IPS-20b (cell line): Measurements from ENCODE around the gene TDRD9.
A peak's percentile ranks its signal among the peaks of the same experiment; 100 is the strongest.

Experiments used
- H3K27ac ChIP-seq: one replicate; pipeline ENCODE4 v1.5.1; 2013; ENCODE audit warnings: low read length
- H3K27me3 ChIP-seq: 2 replicates; pipeline ENCODE4 v1.6.1; 2013; ENCODE audit warnings: mild to moderate bottlenecking, low read length, inconsistent platforms; ENCODE audit not compliant: insufficient read depth
- H3K36me3 ChIP-seq: 2 replicates; pipeline ENCODE4 v1.6.1; 2013; ENCODE audit warnings: low read depth, mild to moderate bottlenecking, inconsistent platforms, low read length, moderate library complexity; ENCODE audit not compliant: insufficient read depth
- H3K4me1 ChIP-seq: 2 replicates; pipeline ENCODE4 v1.6.1; 2013; ENCODE audit warnings: mild to moderate bottlenecking, control low read depth, inconsistent platforms, low read length, moderate library complexity; ENCODE audit not compliant: insufficient read depth
- H3K4me3 ChIP-seq: 2 replicates; pipeline ENCODE4 v1.5.1; 2013; ENCODE audit warnings: mild to moderate bottlenecking, low read length, inconsistent platforms
- H3K9ac ChIP-seq: 2 replicates; pipeline ENCODE4 v1.6.1; 2013; ENCODE audit warnings: low read depth, mild to moderate bottlenecking, inconsistent platforms, low read length, moderate library complexity
- H3K9me3 ChIP-seq: 2 replicates; pipeline ENCODE4 v1.6.1; 2013; ENCODE audit warnings: mild to moderate bottlenecking, low read depth, low read length, inconsistent platforms; ENCODE audit not compliant: insufficient read depth

TDRD9 gene

GRCh38 chr14:104073764-104074163 lies 145.5 kb downstream of the TDRD9 start:
- no peaks in the 10 kb centered on the region for H3K36me3 ChIP-seq

DNA sequence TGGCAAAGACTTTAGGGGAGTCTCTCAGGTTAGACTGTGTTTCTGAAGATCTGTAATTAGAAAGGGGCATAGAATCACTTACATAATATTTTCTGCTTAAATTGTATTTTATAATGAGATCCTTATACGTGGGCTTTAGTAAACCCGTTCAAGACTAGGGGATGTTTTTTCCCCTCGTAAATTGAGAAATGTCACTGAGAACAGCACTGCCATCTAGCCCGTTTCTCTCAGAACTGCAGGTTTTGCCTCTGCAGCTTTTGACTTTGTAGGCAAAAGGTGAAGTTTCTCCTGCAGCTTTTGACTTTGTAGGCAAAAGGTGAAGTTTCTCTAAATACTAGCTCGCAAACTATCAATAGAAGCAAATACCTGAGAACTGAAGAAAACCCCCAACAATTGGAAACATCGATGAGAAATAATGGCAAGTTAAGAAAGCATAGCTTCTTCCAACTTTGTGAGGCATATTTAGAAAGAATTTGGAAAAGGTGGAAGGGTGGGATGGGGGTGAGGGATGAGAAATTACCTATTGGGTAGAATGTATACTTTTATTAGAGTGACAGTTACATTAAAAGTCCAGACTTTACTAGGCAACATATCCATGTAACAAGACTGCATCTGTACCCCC lies 147.4 kb downstream of the TDRD9 start:
- Histone ChIP-seq H3K27me3 (no peaks in the 10 kb centered on the region), H3K9ac (no peak overlapping the region), H3K4me1 (no peaks in the 10 kb centered on the region), H3K9me3 (peaks cover 17% of the 10 kb centered on the region; the same call in 1 of the 2 replicates), H3K36me3 (no peaks in the 10 kb centered on the region), H3K4me3 (no peak overlapping the region), H3K27ac (no peak overlapping the region)

More at GRCh38 chr14:104073764-104074163, 145.5 kb downstream of the TDRD9 start:
- Histone ChIP-seq H3K4me1 (no peaks in the 10 kb centered on the region), H3K4me3 (no peak overlapping the region), H3K27me3 (no peaks in the 10 kb centered on the region), H3K27ac (no peak overlapping the region), H3K9me3 (peaks cover 17% of the 10 kb centered on the region; the same call in 1 of the 2 replicates), H3K9ac (no peak overlapping the region)

DNA sequence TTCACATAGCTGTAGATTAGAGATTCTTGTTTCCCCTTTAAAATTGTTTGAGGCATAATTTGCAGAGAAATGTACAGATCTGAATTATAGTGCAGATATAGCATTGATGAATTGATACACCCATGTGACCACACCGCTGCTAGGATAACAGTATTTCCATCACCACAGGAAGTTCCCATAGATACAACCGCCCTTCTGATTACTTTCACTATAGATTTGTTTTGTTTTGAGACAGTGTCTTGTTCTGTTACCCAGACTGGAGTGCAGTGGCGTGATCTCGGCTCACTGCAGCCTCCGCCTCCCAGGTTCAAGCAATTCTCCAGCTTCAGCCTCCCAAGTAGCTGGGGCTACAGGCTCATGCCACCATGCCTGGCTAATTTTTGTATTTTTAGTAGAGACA lies 148.5 kb downstream of the TDRD9 start:
- no peaks in the 10 kb centered on the region for H3K27me3 ChIP-seq
- H3K36me3 ChIP-seq: no peaks in the 10 kb centered on the region
- no peak overlapping the region for H3K9ac ChIP-seq
- no peak overlapping the region for H3K27ac ChIP-seq
- no peaks in the 10 kb centered on the region for H3K4me1 ChIP-seq
- H3K9me3 ChIP-seq: peaks cover 17% of the 10 kb centered on the region; the same call in 1 of the 2 replicates
- H3K4me3 ChIP-seq: no peak overlapping the region

- Histone ChIP-seq H3K27ac (no peak overlapping the region), H3K4me1 (no peaks in the 10 kb centered on the region), H3K36me3 (no peaks in the 10 kb centered on the region), H3K27me3 (no peaks in the 10 kb centered on the region), H3K9ac (no peak overlapping the region), H3K9me3 (peaks cover 9% of the 10 kb centered on the region; the same call in 1 of the 2 replicates), H3K4me3 (no peak overlapping the region)
Observed at GRCh38 chr14:104078031-104078455, 149.8 kb downstream of the TDRD9 start.

- H3K27me3 ChIP-seq: peaks cover under 1% of the 10 kb centered on the region; the same call in 1 of the 2 replicates
- H3K36me3 ChIP-seq: no peaks in the 10 kb centered on the region
- H3K4me3 ChIP-seq: no peak overlapping the region
- no peak overlapping the region for H3K9ac ChIP-seq
- no peaks in the 10 kb centered on the region for H3K4me1 ChIP-seq
- H3K27ac ChIP-seq: no peak overlapping the region
- no peaks in the 10 kb centered on the region for H3K9me3 ChIP-seq
Observed at GRCh38 chr14:104080376-104081260, 152.4 kb downstream of the TDRD9 start.

GRCh38 chr14:104081261-104081835 lies 153.1 kb downstream of the TDRD9 start:
- Histone ChIP-seq H3K4me3 (no peak overlapping the region), H3K9ac (no peak overlapping the region), H3K36me3 (no peaks in the 10 kb centered on the region), H3K9me3 (no peaks in the 10 kb centered on the region), H3K4me1 (no peaks in the 10 kb centered on the region), H3K27me3 (peaks cover 8% of the 10 kb centered on the region; the same call in 1 of the 2 replicates), H3K27ac (no peak overlapping the region)

GRCh38 chr14:104081951-104082464 lies 153.8 kb downstream of the TDRD9 start:
- Histone ChIP-seq H3K9ac (no peak overlapping the region), H3K36me3 (no peaks in the 10 kb centered on the region), H3K27ac (no peak overlapping the region), H3K27me3 (peaks cover 10% of the 10 kb centered on the region; the same call in 1 of the 2 replicates), H3K4me3 (no peak overlapping the region), H3K9me3 (no peaks in the 10 kb centered on the region), H3K4me1 (no peaks in the 10 kb centered on the region)

DNA sequence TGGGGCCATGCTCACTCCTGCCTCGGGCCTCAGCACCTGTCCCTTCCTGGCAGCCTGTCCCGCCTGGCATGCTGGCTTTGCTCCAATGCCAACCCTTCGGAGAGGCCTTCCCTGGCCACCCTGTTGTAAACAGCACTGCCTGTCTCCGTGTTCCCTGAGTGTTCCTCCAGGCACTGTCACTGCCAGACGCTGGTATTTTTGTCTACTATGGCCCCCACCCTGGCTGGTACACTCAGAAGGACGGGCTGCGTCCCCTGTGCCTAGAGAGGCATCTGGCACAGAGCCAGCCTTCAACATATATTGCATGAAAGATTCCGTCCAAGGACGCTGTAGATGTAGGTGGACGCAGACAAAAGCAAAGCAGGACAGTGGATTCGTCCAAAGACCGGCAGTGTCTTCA lies 154.6 kb downstream of the TDRD9 start:
- Histone ChIP-seq H3K4me3 (no peak overlapping the region), H3K36me3 (no peaks in the 10 kb centered on the region), H3K4me1 (no peaks in the 10 kb centered on the region), H3K27ac (no peak overlapping the region), H3K9ac (no peak overlapping the region), H3K9me3 (no peaks in the 10 kb centered on the region), H3K27me3 (peaks cover 10% of the 10 kb centered on the region; the same call in 1 of the 2 replicates)

DNA sequence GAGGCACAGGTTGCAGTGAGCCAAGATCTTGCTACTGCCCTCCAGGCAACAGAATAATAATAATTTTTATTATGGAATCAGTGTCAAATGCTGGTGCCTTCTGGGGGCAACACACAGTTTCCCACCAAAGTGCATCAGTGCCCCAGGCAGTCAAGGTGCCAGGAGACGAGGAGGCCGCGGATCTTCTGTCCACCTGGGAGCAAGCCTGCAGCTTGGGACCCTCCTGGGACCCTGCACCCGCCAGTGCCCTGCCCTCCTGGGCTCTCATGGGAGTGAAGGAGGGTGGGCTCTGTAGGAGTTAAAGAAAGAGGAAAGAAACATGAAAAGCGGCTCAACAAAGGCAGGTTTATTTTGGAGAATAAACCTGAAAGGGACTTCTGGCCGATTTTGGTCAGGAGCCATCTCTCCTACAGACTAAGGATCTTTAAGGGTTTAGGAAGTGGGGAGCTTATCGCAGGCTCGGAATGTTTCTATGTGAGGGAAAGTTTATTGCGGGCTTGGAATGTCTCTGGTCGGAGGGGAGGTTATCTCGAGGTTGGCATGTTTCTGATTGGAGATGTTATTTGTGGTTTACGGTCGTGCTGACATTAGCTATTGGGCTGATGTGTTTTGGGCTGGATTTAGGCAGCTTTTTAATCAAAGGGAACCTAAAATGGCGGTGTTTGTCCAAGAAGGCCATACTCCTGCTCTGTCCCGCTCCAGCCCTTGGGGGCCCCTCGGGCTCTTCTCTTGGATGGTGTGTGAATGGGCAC lies 156.2 kb downstream of the TDRD9 start:
- no peak overlapping the region for H3K9ac ChIP-seq
- no peak overlapping the region for H3K4me3 ChIP-seq
- H3K4me1 ChIP-seq: no peaks in the 10 kb centered on the region
- H3K27me3 ChIP-seq: peaks cover 10% of the 10 kb centered on the region; the same call in 1 of the 2 replicates
- no peaks in the 10 kb centered on the region for H3K9me3 ChIP-seq
- H3K27ac ChIP-seq: no peak overlapping the region
- H3K36me3 ChIP-seq: no peaks in the 10 kb centered on the region

DNA sequence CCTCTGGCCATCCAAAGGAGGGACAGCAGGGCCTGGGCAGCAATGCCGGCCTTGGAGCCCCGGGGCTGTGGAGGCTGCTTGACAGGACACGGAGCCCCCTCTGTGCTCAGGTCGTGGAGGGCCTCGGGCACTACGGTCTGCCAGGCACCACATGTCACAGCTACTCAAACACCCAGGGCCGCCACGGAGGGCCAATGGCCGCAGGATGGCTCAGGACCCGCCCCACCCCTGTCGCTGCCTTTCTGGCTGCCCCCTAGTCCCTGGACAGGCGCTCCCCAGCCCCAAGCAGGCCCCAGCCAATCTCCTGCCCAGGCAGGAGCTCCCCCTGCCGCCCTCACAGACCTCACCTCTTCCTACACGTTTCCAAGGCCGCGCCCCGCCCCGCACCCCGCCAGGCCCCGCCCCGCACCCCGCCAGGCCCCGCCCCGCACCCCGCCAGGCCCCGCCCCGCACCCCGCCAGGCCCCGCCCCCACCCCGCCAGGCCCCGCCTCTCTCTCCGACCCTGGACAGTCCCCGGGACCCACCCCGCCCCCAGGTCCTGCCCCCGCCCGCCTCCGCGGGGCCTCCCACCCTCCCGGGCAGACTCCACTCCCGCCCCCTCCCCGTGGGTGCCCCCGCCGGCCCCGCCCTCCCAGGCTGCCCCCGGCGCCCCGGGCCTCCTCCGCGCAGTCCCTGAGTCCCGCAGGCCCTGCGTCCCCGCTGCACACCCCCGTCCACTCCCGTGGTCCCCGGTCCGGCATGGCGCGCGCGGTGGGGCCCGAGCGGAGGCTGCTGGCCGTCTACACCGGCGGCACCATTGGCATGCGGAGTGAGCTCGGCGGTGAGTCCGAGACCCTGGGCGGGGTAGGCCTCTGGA lies 157.0 kb downstream of the TDRD9 start, which contains the start of gene ASPG:
TSS of gene ASPG (plus strand) at position 669 of the 857 bp plus-strand sequence. CDS start at position 740, 71 bp downstream.
- no peaks in the 10 kb centered on the region for H3K36me3 ChIP-seq
- no peak within 1 kb of the TSS for H3K9ac ChIP-seq
- H3K4me3 ChIP-seq: peak within 1 kb of the TSS; percentile 42; the same call in 1 of the 2 replicates
- H3K27me3 ChIP-seq: peaks cover 10% of the 10 kb centered on the region; the same call in 1 of the 2 replicates
- H3K9me3 ChIP-seq: no peaks in the 10 kb centered on the region
- H3K27ac ChIP-seq: no peak within 1 kb of the TSS
- no peaks in the 10 kb centered on the region for H3K4me1 ChIP-seq
